HepG2 (cell line): ENCODE data around the gene GMPPA. TPM values are rescaled to one million over a fixed set of nuclear protein-coding genes. Genes with fewer than 3 reads are reported as not detected.

Experiments used
- CEBPG ChIP-seq: IDR thresholded peaks from 2 replicates; pipeline ENCODE4 v1.6.1; 2016
- CREM ChIP-seq, 2 experiments: sonication (generic) in 1 of 2; formaldehyde crosslinking in 1 of 2; IDR thresholded peaks; 2 replicates each; pipeline versions ENCODE4 v1.4.0 to v1.6.1; 2016 to 2020; ENCODE audit warnings: antibody characterized with exemption in 1 of 2, mild to moderate bottlenecking in 1 of 2, missing genetic modification reagents in 1 of 2
- FOXO1 ChIP-seq: sonication (generic); formaldehyde crosslinking; IDR thresholded peaks from 2 replicates; pipeline ENCODE4 v1.4.0; 2020; ENCODE audit warnings: missing genetic modification reagents
- JUNB ChIP-seq: sonication (generic); formaldehyde crosslinking; IDR thresholded peaks from 2 replicates; pipeline ENCODE4 v1.8.0; 2022; ENCODE audit warnings: missing genetic modification reagents, mild to moderate bottlenecking, borderline replicate concordance
- NCOA1 ChIP-seq: sonication (generic); formaldehyde crosslinking; IDR thresholded peaks from 2 replicates; pipeline ENCODE4 v1.9.0; 2021; ENCODE audit warnings: missing genetic modification reagents
- NFKBIZ ChIP-seq: IDR thresholded peaks from 2 replicates; pipeline ENCODE4 v1.6.1; 2018; ENCODE audit warnings: missing genetic modification reagents, missing compliant biosample characterization
- PHF5A ChIP-seq: IDR thresholded peaks from one replicate; pipeline ENCODE4 v1.6.1; 2018; ENCODE audit warnings: low read depth, missing genetic modification reagents; ENCODE audit not compliant: unreplicated experiment
- PITX1 ChIP-seq: sonication (generic); formaldehyde crosslinking; IDR thresholded peaks from 2 replicates; pipeline ENCODE4 v1.5.1; 2020; ENCODE audit warnings: mild to moderate bottlenecking, missing genetic modification reagents
- SAFB2 ChIP-seq: sonication (generic); formaldehyde crosslinking; IDR thresholded peaks from 2 replicates; pipeline ENCODE4 v1.5.1; 2020; ENCODE audit warnings: missing genetic modification reagents, low read depth, mild to moderate bottlenecking, borderline replicate concordance
- SMAD1 ChIP-seq: sonication (generic); formaldehyde crosslinking; IDR thresholded peaks from 2 replicates; pipeline ENCODE4 v1.4.0; 2020; ENCODE audit warnings: missing genetic modification reagents, low read depth, mild to moderate bottlenecking, borderline replicate concordance
- SP1 ChIP-seq, 2 experiments: fragments of 450-650 bp in 1 of 2; sonication (generic) in 1 of 2; formaldehyde crosslinking in 1 of 2; IDR thresholded peaks; 2 replicates each; pipeline versions ENCODE4 v1.4.0 to v1.6.1; 2016 to 2020; ENCODE audit warnings: missing genetic modification reagents in 1 of 2
- YEATS4 ChIP-seq: sonication (generic); formaldehyde crosslinking; IDR thresholded peaks from 2 replicates; pipeline ENCODE4 v1.4.0; 2020; ENCODE audit warnings: missing genetic modification reagents, borderline replicate concordance
- ZFAT ChIP-seq: sonication (generic); formaldehyde crosslinking; conservative IDR thresholded peaks from 2 replicates; pipeline ENCODE4 v1.8.1; 2023; ENCODE audit warnings: missing genetic modification reagents, inconsistent platforms
- ZNF17 ChIP-seq: sonication (generic); formaldehyde crosslinking; IDR thresholded peaks from 2 replicates; pipeline ENCODE4 v1.5.0; 2020; ENCODE audit warnings: mild to moderate bottlenecking, missing genetic modification reagents
- ZNF230 ChIP-seq: sonication (generic); formaldehyde crosslinking; IDR thresholded peaks from 2 replicates; pipeline ENCODE4 v1.4.0; 2020; ENCODE audit warnings: mild to moderate bottlenecking, missing genetic modification reagents
- ZNF326 ChIP-seq: sonication (generic); formaldehyde crosslinking; IDR thresholded peaks from 2 replicates; pipeline ENCODE4 v1.4.0; 2020; ENCODE audit warnings: missing genetic modification reagents, borderline replicate concordance
- ZNF530 ChIP-seq: sonication (generic); formaldehyde crosslinking; IDR thresholded peaks from 2 replicates; pipeline ENCODE4 v1.5.0; 2020; ENCODE audit warnings: low read depth, mild to moderate bottlenecking, missing genetic modification reagents
- ZNF614 ChIP-seq: IDR thresholded peaks from 2 replicates; pipeline ENCODE4 v1.6.1; 2018; ENCODE audit warnings: missing biosample characterization, missing genetic modification reagents, inconsistent platforms, borderline replicate concordance
- ZSCAN9 ChIP-seq: IDR thresholded peaks from 2 replicates; pipeline ENCODE4 v1.6.1; 2016; ENCODE audit warnings: borderline replicate concordance
- polyA plus RNA-seq, 8 experiments: library from polyadenylated mRNA; depleted of rRNA in 3 of 8; stranded (reverse) in 7 of 8; unstranded in 1 of 8; fragments of >200 nt; fragmentation: Illumina TruSeq in 4 of 8; extraction: Trizol in 4 of 8; gene quantifications; 2 replicates each; pipeline versions ENCODE4 v1.2.1 to v1.2.3, GENCODE V29; 2011 to 2016; ENCODE audit warnings: low read depth in 4 of 8, missing spikeins in 1 of 8, mixed read lengths in 1 of 8; ENCODE audit not compliant: insufficient read depth in 1 of 8
- total RNA-seq, 5 experiments: library from RNA; depleted of rRNA; stranded (reverse); fragments of >200 nt; fragmentation: Illumina TruSeq; extraction: Trizol; gene quantifications; 2 replicates each; pipeline ENCODE4 v1.2.3, GENCODE V29; 2016; ENCODE audit warnings: low read depth in 1 of 5
- TF ChIP-seq, protein P1 (sequence below): sonication (generic); formaldehyde crosslinking; IDR thresholded peaks from 2 replicates; pipeline ENCODE4 v1.4.0; 2020; ENCODE audit warnings: mild to moderate bottlenecking, missing genetic modification reagents
- TF ChIP-seq, protein P2 (sequence below): IDR thresholded peaks from 2 replicates; pipeline ENCODE4 v1.6.1; 2016; ENCODE audit warnings: missing compliant biosample characterization, missing genetic modification reagents, borderline replicate concordance
- TF ChIP-seq, protein P3 (sequence below): sonication (generic); formaldehyde crosslinking; IDR thresholded peaks from 2 replicates; pipeline ENCODE4 v1.8.0; 2022; ENCODE audit warnings: low read depth, missing genetic modification reagents

GMPPA gene
- total and polyA plus RNA-seq, 2 of the 13 experiments (the other 11 are each of a cell fraction or from before 2014, with no cell fraction given): 81.1 to 106 TPM

DNA sequence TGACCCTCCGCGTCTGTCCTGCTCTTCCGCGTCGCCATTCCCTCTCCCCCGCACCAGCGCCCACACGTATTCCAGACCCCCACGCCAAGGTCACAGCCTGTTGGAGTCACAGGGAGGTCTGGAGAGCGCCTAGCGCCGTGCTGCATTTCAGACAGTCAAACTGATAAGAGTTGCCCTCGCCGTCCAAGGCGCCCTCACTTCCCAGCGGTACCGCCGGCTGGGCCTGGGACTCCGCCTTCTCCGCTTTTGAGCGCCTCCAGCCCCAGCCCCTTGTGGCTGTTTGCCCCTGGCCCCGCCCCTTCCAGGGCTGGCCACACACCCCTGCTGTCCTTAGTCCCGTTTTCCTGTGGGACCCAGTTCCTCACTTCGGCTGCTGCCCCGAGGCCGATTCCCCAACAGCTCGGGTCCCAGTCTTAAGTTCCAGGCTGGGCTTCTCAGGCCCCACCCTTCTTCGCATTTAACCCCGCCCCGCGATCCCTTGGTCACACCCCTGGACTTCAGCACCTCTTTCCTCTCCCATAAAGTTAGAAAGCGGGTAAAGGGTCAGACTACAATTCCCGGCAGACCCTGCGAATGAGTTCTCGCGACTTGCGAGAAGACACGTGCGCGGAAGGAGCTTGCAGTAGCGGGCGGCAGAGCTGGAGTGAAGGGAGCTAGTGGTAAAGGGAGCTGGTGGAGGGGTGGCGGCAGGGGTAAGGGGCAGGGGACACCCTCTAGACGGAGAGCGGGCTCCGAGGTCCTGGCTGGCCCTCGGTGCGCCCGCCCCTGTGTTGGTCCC lies at the start of gene GMPPA (continued):
- TF ChIP-seq, protein P1, sequence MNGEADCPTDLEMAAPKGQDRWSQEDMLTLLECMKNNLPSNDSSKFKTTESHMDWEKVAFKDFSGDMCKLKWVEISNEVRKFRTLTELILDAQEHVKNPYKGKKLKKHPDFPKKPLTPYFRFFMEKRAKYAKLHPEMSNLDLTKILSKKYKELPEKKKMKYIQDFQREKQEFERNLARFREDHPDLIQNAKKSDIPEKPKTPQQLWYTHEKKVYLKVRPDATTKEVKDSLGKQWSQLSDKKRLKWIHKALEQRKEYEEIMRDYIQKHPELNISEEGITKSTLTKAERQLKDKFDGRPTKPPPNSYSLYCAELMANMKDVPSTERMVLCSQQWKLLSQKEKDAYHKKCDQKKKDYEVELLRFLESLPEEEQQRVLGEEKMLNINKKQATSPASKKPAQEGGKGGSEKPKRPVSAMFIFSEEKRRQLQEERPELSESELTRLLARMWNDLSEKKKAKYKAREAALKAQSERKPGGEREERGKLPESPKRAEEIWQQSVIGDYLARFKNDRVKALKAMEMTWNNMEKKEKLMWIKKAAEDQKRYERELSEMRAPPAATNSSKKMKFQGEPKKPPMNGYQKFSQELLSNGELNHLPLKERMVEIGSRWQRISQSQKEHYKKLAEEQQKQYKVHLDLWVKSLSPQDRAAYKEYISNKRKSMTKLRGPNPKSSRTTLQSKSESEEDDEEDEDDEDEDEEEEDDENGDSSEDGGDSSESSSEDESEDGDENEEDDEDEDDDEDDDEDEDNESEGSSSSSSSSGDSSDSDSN (CRISPR knock-in tag): 0 out of 2 replicates have a peak, but pooled peaks have one; percentile 11
- TF ChIP-seq FOXO1 (CRISPR knock-in tag): no peak
- TF ChIP-seq SMAD1 (CRISPR knock-in tag): peak; percentile 85; the same call in 1 of the 2 replicates
- no peak for TF ChIP-seq ZNF530
- TF ChIP-seq SP1 (IDR thresholded peaks at IDR 0.05): no peak
- peak; percentile 66; the same call in 1 of the 2 replicates for TF ChIP-seq SP1 (CRISPR knock-in tag; IDR thresholded peaks at IDR 0.05)
- TF ChIP-seq, protein P2, sequence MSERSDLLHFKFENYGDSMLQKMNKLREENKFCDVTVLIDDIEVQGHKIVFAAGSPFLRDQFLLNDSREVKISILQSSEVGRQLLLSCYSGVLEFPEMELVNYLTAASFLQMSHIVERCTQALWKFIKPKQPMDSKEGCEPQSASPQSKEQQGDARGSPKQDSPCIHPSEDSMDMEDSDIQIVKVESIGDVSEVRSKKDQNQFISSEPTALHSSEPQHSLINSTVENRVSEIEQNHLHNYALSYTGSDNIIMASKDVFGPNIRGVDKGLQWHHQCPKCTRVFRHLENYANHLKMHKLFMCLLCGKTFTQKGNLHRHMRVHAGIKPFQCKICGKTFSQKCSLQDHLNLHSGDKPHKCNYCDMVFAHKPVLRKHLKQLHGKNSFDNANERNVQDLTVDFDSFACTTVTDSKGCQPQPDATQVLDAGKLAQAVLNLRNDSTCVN (CRISPR knock-in tag): no peak
- TF ChIP-seq PHF5A (CRISPR knock-in tag): peak; percentile 40
- TF ChIP-seq CREM (IDR thresholded peaks at IDR 0.05): peak; percentile 92
- TF ChIP-seq CREM (CRISPR knock-in tag; IDR thresholded peaks at IDR 0.05): no peak
- TF ChIP-seq, protein P3, sequence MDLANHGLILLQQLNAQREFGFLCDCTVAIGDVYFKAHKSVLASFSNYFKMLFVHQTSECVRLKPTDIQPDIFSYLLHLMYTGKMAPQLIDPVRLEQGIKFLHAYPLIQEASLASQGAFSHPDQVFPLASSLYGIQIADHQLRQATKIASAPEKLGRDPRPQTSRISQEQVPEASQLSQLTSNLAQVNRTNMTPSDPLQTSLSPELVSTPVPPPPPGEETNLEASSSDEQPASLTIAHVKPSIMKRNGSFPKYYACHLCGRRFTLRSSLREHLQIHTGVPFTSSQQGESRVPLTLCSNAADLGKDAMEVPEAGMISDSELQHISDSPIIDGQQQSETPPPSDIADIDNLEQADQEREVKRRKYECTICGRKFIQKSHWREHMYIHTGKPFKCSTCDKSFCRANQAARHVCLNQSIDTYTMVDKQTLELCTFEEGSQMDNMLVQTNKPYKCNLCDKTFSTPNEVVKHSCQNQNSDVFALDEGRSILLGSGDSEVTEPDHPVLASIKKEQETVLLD (CRISPR knock-in tag): no peak
- peak; percentile 56 for TF ChIP-seq CEBPG
- no peak for TF ChIP-seq ZNF614 (CRISPR knock-in tag)
- no peak for TF ChIP-seq ZFAT (CRISPR knock-in tag)
- TF ChIP-seq ZNF17: no peak
- TF ChIP-seq ZNF326 (CRISPR knock-in tag): no peak
- TF ChIP-seq NCOA1: 0 out of 2 replicates have a peak, but pooled peaks have one; percentile 84
- TF ChIP-seq ZNF230 (CRISPR knock-in tag): peak; percentile 87
- TF ChIP-seq ZSCAN9 (CRISPR knock-in tag): no peak
- peak; percentile 28; the same call in 1 of the 2 replicates for TF ChIP-seq SAFB2
- TF ChIP-seq PITX1: no peak; the same call in none of the 2 replicates
- TF ChIP-seq NFKBIZ (CRISPR knock-in tag): no peak
- TF ChIP-seq YEATS4 (CRISPR knock-in tag): peak; percentile 45; the same call in 1 of the 2 replicates
- no peak for TF ChIP-seq JUNB (CRISPR knock-in tag)
